GM12878 (cell line): ENCODE measurements around the gene PNMT. TPM values are rescaled to one million over a fixed set of nuclear protein-coding genes. Genes with fewer than 3 reads are reported as not detected.

Experiments used
- ATAC-seq: fragments of 200-7000 bp; cut with Tn5 transposase; 3 replicates; pipeline ENCODE4 v1.9.1; 2020; ENCODE audit warnings: mild to moderate bottlenecking, moderate library complexity
- BruUV-seq: library from RNA; stranded (reverse); fragments of 400-500 nt; replicated peaks from 2 replicates; lab custom pipeline; 2021; lab: Mats Ljungman, UMichigan
- CTCF ChIA-PET: fragments of 300-600 bp; sonication (Branson Sonifier 250); formaldehyde crosslinking; extraction: SDS; loops from one replicate; lab custom pipeline; 2021; ENCODE audit warnings: inconsistent platforms; lab: Yijun Ruan, JAX
- POLR2A ChIA-PET: fragments of 350-600 bp; formaldehyde crosslinking; extraction: SDS; loops from one replicate; lab custom pipeline; 2021; ENCODE audit warnings: inconsistent platforms; lab: Charles Lee
- RAD21 ChIA-PET: fragments of 300-600 bp; sonication (Branson Sonifier 250); formaldehyde crosslinking; loops from one replicate; lab custom pipeline; 2023; ENCODE audit warnings: antibody characterized with exemption; ENCODE audit not compliant: unreplicated experiment; lab: Charles Lee
- SMC1A ChIA-PET: fragments of 300-600 bp; sonication (Branson Sonifier 250); formaldehyde crosslinking; loops from one replicate; lab custom pipeline; 2023; ENCODE audit not compliant: unreplicated experiment, uncharacterized antibody; lab: Charles Lee
- DNase-seq: peaks from one replicate; pipeline ENCODE4 v3.0.0-alpha.2; 2011; ENCODE audit warnings: low read depth, low spot score
- FAIRE-seq: peaks from 3 replicates; lab custom pipeline; 2011; peaks lifted over from hg19 to GRCh38; lab: Jason Lieb, UNC
- H2AFZ ChIP-seq: 2 replicates; pipeline ENCODE4 v1.6.0; 2011; ENCODE audit warnings: low read depth, low read length, control low read depth; ENCODE audit not compliant: control insufficient read depth
- H3K27ac ChIP-seq: 2 replicates; pipeline ENCODE4 v1.5.1; 2011; ENCODE audit warnings: control low read depth; ENCODE audit not compliant: control insufficient read depth, insufficient read depth
- H3K27me3 ChIP-seq, 2 experiments: replicated peaks in 1 of 2; 2 replicates each; pipeline versions ENCODE4 v1.6.0 to v1.6.1; 2011; ENCODE audit warnings: low read length in 1 of 2; ENCODE audit not compliant: control insufficient read depth in 2 of 2, insufficient read depth in 2 of 2
- H3K36me3 ChIP-seq, 2 experiments: 2 replicates each; pipeline ENCODE4 v1.5.1; 2011; ENCODE audit warnings: low read length in 1 of 2; ENCODE audit not compliant: control insufficient read depth in 2 of 2, insufficient read depth in 2 of 2
- H3K4me1 ChIP-seq: 2 replicates; pipeline ENCODE4 v1.6.1; 2011; ENCODE audit warnings: mild to moderate bottlenecking, low read length, moderate library complexity, mixed read lengths; ENCODE audit not compliant: control insufficient read depth, insufficient read depth
- H3K4me2 ChIP-seq: 2 replicates; pipeline ENCODE4 v1.6.0; 2011; ENCODE audit warnings: control low read depth; ENCODE audit not compliant: control insufficient read depth, insufficient read depth
- H3K4me3 ChIP-seq: fragments of 200-600 bp; sonication (generic); 2 replicates; pipeline ENCODE4 v1.5.1; 2016
- H3K79me2 ChIP-seq: 2 replicates; pipeline ENCODE4 v1.6.0; 2011; ENCODE audit warnings: low read length; ENCODE audit not compliant: control insufficient read depth, insufficient read depth
- H3K9ac ChIP-seq: 2 replicates; pipeline ENCODE4 v1.8.0; 2011; ENCODE audit warnings: low read length, control low read depth, mixed read lengths; ENCODE audit not compliant: control insufficient read depth, insufficient read depth
- H3K9me3 ChIP-seq: replicated peaks from 3 replicates; pipeline ENCODE4 v1.5.1; 2011; ENCODE audit warnings: mild to moderate bottlenecking, low read length; ENCODE audit not compliant: control insufficient read depth, insufficient read depth
- H4K20me1 ChIP-seq: 2 replicates; pipeline ENCODE4 v1.6.0; 2011; ENCODE audit not compliant: control insufficient read depth, insufficient read depth
- ATF3 ChIP-seq: IDR thresholded peaks from 2 replicates; pipeline ENCODE4 v1.6.1; 2011; ENCODE audit warnings: low read depth, mild to moderate bottlenecking, low read length, moderate library complexity, borderline replicate concordance; ENCODE audit errors: extremely low read depth
- BHLHE40 ChIP-seq, 2 experiments: fragments of 450-650 bp in 1 of 2; IDR thresholded peaks; 2 replicates each; pipeline ENCODE4 v1.6.1; 2011 to 2017; ENCODE audit warnings: low read depth in 2 of 2, borderline replicate concordance in 1 of 2, improper control_type of control experiment in 1 of 2, low read length in 1 of 2, mild to moderate bottlenecking in 1 of 2
- BRCA1 ChIP-seq: IDR thresholded peaks from 2 replicates; pipeline ENCODE4 v1.6.1; 2011; ENCODE audit warnings: low read depth, low read length, improper control_type of control experiment
- CEBPB ChIP-seq, 2 experiments: fragments of 150-350 bp in 1 of 2; IDR thresholded peaks; 2 replicates each; pipeline ENCODE4 v1.6.1; 2012 to 2014; ENCODE audit warnings: low read depth in 2 of 2, low read length in 2 of 2, borderline replicate concordance in 1 of 2, inconsistent platforms in 1 of 2
- EZH2 ChIP-seq: IDR thresholded peaks from 2 replicates; pipeline ENCODE4 v1.6.1; 2012; ENCODE audit warnings: low read depth, mild to moderate bottlenecking, control low read depth, inconsistent platforms, low read length, borderline replicate concordance; ENCODE audit not compliant: control insufficient read depth
- IRF4 ChIP-seq: IDR thresholded peaks from 2 replicates; pipeline ENCODE4 v1.6.1; 2011; ENCODE audit warnings: low read depth, low read length
- MTA2 ChIP-seq: fragments of 450-650 bp; IDR thresholded peaks from 2 replicates; pipeline ENCODE4 v1.6.1; 2016; ENCODE audit warnings: low read depth, mild to moderate bottlenecking, moderate library complexity
- POU2F2 ChIP-seq: IDR thresholded peaks from 3 replicates; pipeline ENCODE4 v1.6.1; 2011; ENCODE audit warnings: low read depth, mild to moderate bottlenecking, low read length, borderline replicate concordance
- RFX5 ChIP-seq: IDR thresholded peaks from 2 replicates; pipeline ENCODE4 v1.6.1; 2011; ENCODE audit warnings: low read depth, low read length, improper control_type of control experiment
- SKIL ChIP-seq: fragments of 450-650 bp; IDR thresholded peaks from 2 replicates; pipeline ENCODE4 v1.6.1; 2017; ENCODE audit warnings: mild to moderate bottlenecking, low read depth, inconsistent platforms; ENCODE audit not compliant: poor library complexity, severe bottlenecking
- STAT3 ChIP-seq: IDR thresholded peaks from 2 replicates; pipeline ENCODE4 v1.6.1; 2011; ENCODE audit warnings: low read depth, low read length, improper control_type of control experiment
- TARDBP ChIP-seq: IDR thresholded peaks from 2 replicates; pipeline ENCODE4 v1.6.1; 2016; ENCODE audit warnings: borderline replicate concordance
- ZNF592 ChIP-seq: fragments of 450-650 bp; IDR thresholded peaks from 2 replicates; pipeline ENCODE4 v1.6.1; 2017; ENCODE audit warnings: mild to moderate bottlenecking, moderate library complexity
- WGBS: methylation state at CpG from one replicate; pipeline ENCODE4 v1.1.6; 2016; ENCODE audit warnings: low lambda C conversion rate; ENCODE audit not compliant: insufficient replicate concordance, insufficient coverage; ENCODE audit errors: missing lambda C conversion rate; 5-methylcytosine and 5-hydroxymethylcytosine counted together
- in situ Hi-C: fragments of 300-500 bp; cut with MboI; formaldehyde crosslinking; loops from 9 replicates; pipeline ENCODE4 v1.14.3; 2018; ENCODE audit warnings: mixed read lengths
- intact Hi-C: fragments of 100-400 bp; cut with micrococcal nuclease; formaldehyde crosslinking; loops from one replicate; pipeline ENCODE4 v1.14.2; 2022; ENCODE audit not compliant: unreplicated experiment
- polyA plus RNA-seq, 11 experiments: library from polyadenylated mRNA; depleted of rRNA in 4 of 11; unstranded in 6 of 11; stranded (reverse) in 5 of 11; fragments of >200 nt; fragmentation: Nextera tagmentation in 4 of 11; fragmentation: Illumina TruSeq in 1 of 11; extraction: Ambion mirVana in 4 of 11; extraction: Trizol in 1 of 11; gene quantifications; 1 replicate in 1 of 11; 2 replicates in 10 of 11; pipeline versions ENCODE4 v1.2.1 to v1.2.3, GENCODE V29; 2011 to 2016; ENCODE audit warnings: inconsistent platforms in 2 of 11, missing spikeins in 2 of 11, low read depth in 1 of 11
- total RNA-seq, 4 experiments: library from RNA; depleted of rRNA in 3 of 4; stranded (reverse); fragments of >200 nt in 3 of 4; fragmentation: Illumina TruSeq in 1 of 4; extraction: Trizol in 1 of 4; gene quantifications; 2 replicates each; pipeline versions ENCODE4 v1.2.1 to v1.2.3, GENCODE V29; 2013 to 2021

PNMT gene
- total and polyA plus RNA-seq, 10 of the 15 experiments (the other 5 are each of a cell fraction or from before 2014, with no cell fraction given), result not detected

- TF ChIP-seq ZNF592 (no peak), BHLHE40 (IDR thresholded peaks at IDR 0.05; ENCODE audit: borderline replicate concordance in 1 of 2, low read depth in 2 of 2, low read length in 1 of 2) (no peak), ATF3 (no peak)
Measured at GRCh38 chr17:39706383-39706782, 38.1 kb downstream of the PNMT start (continued).

- no TSS peak for BruUV-seq
- intact Hi-C loops, result no loop called here
- WGBS, result 47% methylated on average over 7 of the region's 7 CpGs
- in situ Hi-C loops, result no loop called here
- RAD21 ChIA-PET, result no interaction called here
- Histone ChIP-seq H4K20me1 (no peaks in the 10 kb centered on the region), H2AFZ (no peak overlapping the region), H3K79me2 (no peaks in the 10 kb centered on the region), H3K4me1 (peaks cover 11% of the 10 kb centered on the region), H3K9me3 (no peaks in the 10 kb centered on the region), H3K27me3 (peaks cover 0 to 1% of the 10 kb centered on the region in 2 experiments; a peak in 1 of 4 replicates), H3K36me3 (no peaks in the 10 kb centered on the region), H3K9ac (no peak overlapping the region), H3K4me2 (no peak overlapping the region), H3K27ac (no peak overlapping the region), H3K4me3 (no peak overlapping the region)
- TF ChIP-seq IRF4 (no peak), POU2F2 (no peak), BRCA1 (no peak), TARDBP (no peak), CEBPB (IDR thresholded peaks at IDR 0.05; ENCODE audit: borderline replicate concordance in 1 of 2, low read depth in 2 of 2, low read length in 2 of 2) (no peak), ATF3 (no peak), RFX5 (no peak), STAT3 (no peak), SKIL (no peak), MTA2 (no peak), EZH2 (no peak)
- CTCF ChIA-PET, result no interaction called here
- ATAC-seq (no peak), DNase-seq (no peak), FAIRE-seq (no peak)
- POLR2A ChIA-PET, result no interaction called here
- SMC1A ChIA-PET, result no interaction called here
Measured at GRCh38 chr17:39706921-39707337, 38.7 kb downstream of the PNMT start.
